ENCODE measurements around the gene MIER2.
"Not testable (repeated sequence)": the region's sequence is repeated elsewhere in the genome, so short reads cannot be mapped to it uniquely, and the experiment has no call there.

The MIER2 gene

DNA sequence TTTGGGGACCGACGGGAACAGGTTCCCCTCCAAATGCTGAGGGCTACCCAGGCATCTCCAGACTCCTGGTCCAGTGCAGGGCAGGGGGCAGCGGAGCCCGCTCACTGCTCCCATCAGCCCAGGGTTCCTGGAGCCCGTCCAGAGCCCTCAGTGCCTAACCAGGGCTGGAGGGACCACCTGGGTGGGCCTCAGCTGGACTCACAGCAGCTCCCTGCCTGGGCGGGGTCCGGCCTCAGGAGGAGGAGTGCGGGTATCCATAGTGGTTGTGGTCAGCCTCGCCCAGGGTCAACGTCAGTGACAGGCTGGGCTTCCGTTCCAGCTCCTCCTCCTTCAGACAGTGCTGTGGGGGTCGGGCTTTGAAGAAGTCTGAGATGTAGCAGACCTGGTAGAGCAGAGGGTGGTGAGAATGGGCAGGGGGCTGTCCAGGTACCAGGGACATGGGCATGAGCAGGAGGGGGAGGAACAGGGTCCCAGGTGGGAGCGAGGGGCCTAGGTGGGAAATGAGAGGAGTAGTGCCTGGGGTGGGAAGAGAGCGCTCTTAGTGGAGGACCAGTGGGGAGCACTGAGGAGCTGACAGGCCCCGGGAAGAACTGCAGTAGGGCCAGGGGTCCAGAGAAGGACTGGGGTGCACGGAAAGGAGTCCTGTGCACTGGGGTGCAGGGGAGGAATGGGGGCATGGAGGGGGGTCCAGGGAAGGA is 63.3 kb downstream of the MIER2 start:
- DNase-seq, result no peak

DNA sequence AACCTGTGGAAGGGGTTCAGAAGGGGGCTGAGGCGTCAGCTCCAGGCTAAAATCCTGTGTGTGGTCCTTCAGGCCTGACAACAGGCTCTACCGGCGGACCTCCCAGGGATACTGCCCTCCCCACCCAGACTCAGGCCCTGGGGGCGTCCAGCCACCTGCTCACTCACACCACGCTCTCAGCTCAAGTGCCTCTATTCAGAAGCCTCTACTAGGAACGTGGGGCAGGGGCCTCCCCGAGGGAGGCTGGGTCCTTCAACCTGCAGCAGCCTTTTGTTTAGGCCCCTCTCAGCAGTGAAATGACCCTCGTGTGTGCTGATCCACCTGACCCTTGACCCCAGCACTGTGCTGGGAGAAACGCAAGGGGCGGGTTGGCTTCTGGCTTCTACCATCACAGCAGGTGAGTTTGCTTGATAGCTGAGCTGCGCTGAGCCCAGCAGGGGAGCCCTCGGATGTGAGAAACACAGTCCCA is 64.0 kb downstream of the MIER2 start:
- DNase-seq, result peak; percentile 59

DNA sequence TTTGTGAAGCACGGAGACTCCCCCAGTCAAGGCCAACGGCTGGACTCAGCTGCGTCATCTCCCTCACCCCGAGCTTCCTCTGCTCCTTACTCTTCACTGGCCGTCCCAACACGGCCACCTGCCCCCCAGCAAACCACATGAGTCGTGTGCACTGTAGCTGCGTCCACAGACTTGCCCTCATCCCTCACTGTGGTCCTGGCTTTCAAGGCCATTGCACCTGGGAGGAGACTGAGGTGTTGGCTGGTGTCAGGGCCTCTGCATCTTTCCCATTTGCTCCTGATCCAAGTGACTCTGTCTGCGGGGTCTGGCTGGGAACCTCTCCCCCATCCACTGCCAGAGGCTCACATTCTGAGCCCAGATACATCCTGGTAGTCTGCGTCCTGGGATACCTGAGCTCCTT is 64.9 kb downstream of the MIER2 start:
- no peak for DNase-seq

DNA sequence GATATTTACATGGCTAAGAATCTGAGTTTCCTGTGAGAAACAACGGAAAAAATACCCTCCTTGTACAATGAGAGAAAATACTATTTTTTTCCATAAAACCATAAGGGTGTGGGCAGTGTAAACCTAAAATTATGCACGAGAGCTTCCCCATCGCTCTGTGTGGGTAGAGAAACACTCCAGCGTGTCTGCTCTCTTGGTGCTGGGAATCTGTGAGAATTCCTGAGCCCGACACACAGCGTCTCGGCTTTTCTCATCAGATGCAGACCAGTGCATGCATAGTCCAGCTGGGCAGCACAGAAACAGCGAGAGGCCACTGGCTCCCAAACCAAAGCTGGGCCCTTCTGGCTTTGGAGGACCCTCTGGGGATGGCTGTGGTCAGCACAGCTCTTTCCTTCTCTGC is 65.4 kb downstream of the MIER2 start:
- no peak for DNase-seq

DNA sequence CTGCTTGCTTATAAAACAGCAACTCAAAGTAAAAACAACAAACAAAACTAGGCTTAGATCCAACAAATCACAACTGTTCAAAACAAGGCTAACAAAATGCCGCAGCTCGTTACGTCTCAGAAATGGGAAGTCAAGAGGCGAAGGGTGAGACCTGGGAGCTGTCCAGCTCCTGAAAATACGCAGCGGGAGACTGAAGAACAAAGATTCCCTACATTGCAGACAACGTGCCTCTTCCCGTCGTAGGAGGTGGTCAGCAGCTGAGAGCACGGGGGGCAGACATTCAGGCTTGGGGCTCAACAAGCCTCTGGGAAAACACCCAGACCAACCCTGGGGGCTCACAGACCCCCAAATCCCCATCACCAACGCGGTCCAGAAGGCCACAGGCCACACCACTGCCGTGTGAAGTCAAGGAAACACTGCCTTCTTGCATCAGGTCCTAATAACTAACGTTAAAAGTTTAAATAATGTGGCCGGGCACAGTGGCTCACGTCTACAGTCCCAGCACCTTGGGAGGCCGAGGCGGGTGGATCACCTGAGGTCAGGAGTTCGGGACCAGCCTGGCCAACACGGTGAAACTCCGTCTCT is 66.9 kb downstream of the MIER2 start:
- no peak for DNase-seq

DNA sequence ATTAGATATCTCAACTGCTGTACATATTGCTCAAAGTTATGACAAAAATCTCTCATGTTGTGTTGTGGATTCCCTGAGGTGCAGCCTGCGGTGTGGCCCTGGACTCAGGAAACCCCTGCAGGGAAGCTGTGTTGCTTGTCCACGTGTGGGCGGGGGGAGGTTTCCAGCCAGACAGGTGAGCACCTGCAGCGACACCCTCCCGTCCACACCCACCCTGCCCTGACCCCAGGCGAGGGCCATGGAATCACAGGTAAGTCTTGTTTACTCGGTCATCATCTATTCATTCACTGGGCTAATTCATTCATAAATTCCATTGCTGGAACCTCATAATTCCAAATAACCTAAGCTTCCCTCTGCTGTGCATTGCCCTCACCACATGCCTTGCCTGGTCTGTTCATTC is 67.5 kb downstream of the MIER2 start:
- DNase-seq, result no peak

DNA sequence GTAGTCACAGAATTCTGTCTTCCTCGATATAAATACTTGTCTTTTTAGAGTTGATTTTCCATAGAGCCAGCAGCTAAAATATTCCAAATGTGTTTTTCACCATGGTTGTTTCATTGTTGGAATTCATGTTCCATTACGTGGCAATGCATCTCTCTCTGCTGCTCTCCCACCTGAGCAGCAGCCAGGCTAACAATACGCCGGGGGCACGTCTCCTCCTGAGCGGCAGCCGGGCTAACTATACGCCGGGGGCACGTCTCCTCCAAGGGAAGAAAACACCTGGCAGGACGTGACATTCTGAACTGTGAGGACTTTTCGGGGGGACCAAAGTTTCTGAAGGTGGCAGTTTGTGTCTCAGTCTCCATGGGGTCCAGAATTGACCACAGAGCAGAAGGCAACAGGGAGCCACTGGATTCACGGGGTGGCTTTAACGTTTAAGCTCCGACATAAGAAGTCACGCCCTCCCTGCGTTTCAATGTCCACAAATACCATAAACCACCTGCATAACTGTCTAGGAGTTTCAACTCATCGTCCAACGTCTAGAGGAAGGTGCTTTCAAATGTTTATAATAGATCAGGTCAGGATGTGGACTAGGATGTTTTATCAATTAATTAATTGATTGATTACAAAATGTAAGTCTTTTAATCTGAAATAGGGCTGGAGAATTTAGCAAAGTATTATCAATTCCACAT is 68.5 kb downstream of the MIER2 start:
- DNase-seq, result no peak

DNA sequence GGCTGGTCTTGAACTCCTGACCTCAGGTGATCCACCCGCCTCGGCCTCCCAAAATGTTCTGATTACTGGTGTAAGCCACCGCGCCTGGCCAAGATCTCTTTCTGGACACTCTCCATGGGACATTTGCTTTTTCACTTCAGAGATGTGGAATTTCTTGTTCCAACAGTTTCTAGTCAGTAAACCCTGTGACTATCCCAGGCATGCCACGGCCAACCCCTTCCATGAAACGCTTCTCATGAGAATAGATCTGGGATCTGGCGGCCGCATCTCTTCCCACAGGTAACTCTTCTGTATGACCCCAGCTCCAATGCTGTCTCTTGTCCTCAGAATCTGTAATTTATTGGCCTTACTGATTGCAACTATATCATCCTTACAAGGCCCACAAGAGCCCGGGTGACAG is 69.6 kb downstream of the MIER2 start:
- no peak for DNase-seq

DNA sequence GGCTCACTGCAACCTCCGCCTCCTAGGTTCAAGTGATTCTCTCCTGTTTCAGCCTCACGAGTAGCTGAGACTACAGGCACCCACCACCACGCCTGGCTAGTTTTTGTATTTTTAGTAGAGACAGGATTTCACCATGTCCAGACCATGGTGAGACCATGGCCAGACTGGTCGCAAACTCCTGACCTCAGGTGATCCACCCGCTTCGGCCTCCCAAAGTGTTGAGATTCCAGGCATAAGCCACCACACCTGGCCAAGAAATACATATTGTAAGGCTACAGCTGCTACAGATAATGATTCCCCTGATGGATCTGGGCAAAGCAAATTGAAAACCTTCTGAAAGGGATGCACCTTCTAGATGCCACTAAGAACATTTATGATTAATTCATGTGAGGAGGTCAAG is 71.2 kb downstream of the MIER2 start:
- DNase-seq, result no peak

DNA sequence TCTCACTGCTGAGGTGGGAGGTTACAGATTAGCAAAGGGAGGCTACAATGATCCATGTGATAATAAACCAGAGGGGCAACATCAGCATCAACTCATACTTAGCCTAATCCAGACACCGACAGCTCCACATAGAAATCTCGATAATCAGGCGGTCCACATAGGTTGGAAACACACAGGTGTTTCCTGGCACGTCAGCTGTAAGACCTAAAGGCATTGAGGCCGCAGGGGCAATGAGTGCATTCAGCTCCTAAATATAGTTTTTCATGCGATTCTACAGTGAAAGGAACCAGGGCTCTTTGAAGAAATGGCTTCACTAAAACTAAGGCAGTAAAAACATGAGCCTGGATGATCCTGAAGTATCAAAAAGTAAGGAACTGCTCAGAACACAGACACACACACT is 72.7 kb downstream of the MIER2 start:
- DNase-seq, result no peak

DNA sequence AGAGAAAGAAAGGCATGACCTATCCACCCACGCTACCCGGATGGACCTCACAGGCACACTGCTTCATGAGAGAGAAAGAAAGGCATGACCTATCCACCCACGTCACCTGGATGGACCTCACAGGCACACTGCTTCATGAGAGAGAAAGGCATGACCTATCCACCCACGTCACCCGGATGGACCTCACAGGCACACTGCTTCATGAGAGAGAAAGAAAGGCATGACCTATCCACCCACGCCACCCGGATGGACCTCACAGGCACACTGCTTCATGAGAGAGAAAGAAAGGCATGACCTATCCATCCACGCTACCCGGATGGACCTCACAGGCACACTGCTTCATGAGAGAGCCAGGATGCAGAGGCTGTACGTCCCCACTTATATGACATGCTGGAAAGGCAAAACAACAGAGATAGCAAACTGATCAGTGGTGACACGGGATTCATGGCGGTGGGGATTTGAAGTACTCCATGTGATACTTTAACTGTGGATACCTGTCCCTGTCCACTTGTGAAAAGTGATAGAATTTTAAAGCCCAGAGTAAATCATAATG is 73.8 kb downstream of the MIER2 start:
- DNase-seq, result not testable (repeated sequence)

DNA sequence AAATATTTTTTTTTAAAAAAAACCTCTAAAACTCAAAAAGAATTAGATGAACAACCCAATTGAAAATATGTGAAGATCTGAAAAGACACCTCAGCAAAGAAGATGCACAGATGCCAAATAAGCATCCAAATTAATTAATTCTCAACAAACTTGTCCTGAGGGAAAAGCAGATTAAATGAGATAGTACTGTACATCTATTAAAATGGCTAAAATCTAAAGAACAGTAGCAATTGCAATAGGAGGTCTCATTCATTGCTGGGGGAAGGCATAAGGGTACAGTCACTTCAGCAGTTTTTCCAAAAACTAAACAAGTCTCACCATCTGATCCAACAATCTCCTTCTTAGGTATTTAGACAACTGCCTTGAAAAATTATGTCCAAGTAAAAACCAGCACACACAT is 75.4 kb downstream of the MIER2 start:
- DNase-seq, result no peak

DNA sequence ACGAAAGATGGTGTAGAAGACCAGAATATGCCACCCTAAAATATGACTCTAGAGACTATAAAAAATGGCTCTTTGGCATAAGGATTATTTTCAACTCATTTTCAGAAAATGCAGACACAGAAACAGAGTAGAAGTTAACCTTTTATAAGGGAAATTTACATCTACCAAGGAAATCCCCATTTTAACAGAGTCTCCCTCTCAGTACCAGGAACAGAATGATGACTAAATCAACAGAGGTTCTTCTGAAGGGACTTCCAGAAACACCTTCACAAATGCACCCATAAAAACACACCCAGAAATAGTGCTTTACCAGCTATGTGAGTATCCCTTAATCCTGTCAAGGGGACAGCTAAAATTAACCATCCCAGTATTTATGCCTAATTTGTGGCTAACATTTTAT is 82.5 kb downstream of the MIER2 start:
- no peak for DNase-seq

DNA sequence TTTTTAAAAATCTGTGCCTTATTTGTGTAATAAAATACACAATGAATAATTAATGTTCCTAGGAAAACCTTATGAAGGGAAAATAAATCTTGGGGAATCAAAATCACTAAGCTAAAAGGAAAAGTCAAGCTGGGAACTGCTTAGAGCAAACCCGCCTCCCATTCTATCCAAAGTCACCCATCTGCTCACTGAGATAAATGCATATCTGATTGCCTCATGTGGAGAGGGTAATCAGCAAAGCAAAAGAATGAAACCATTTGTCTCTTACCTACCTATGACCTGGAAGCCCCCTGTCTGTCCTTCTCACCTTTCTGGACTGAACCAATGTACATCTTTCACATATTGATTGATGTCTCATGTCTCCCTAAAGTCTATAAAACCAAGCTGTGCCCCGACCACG is 87.8 kb downstream of the MIER2 start:
- not testable (repeated sequence) for DNase-seq
